IMR-90 (cell line): ENCODE results near the gene ABTB2. TPM values are rescaled to one million over a fixed set of nuclear protein-coding genes. Genes with fewer than 3 reads are reported as not detected.

Experiments used
- ATAC-seq: fragments of 200-7000 bp; cut with Tn5 transposase; 2 replicates; pipeline ENCODE4 v1.9.1; 2020; ENCODE audit warnings: low read depth, mild to moderate bottlenecking, moderate library complexity
- BruUV-seq: library from RNA; stranded (reverse); fragments of 400-500 nt; replicated peaks from 2 replicates; lab custom pipeline; 2021; lab: Mats Ljungman, UMichigan
- CTCF ChIA-PET: fragments of 300-600 bp; formaldehyde crosslinking; extraction: SDS; loops from one replicate; lab custom pipeline; 2021; ENCODE audit warnings: antibody characterized with exemption; lab: Yijun Ruan, JAX
- POLR2A ChIA-PET: fragments of 300-600 bp; sonication (Branson Sonifier 250); formaldehyde crosslinking; loops from one replicate; lab custom pipeline; 2022; ENCODE audit warnings: antibody characterized with exemption; ENCODE audit not compliant: unreplicated experiment; lab: Charles Lee
- DNase-seq: peaks from one replicate; pipeline ENCODE4 v3.0.0; 2013
- H2AFZ ChIP-seq: replicated peaks from 2 replicates; pipeline ENCODE3; 2013; ENCODE audit warnings: low read length, mild to moderate bottlenecking; ENCODE audit not compliant: poor library complexity
- H2AK5ac ChIP-seq: 2 replicates; pipeline ENCODE4 v1.6.1; 2013; ENCODE audit warnings: low read depth, low read length, inconsistent platforms
- H2AK9ac ChIP-seq: replicated peaks from 2 replicates; pipeline ENCODE3; 2013; ENCODE audit warnings: mild to moderate bottlenecking, low read depth, low read length, moderate library complexity; ENCODE audit not compliant: poor library complexity
- H2BK120ac ChIP-seq: 2 replicates; pipeline ENCODE4 v1.6.1; 2013; ENCODE audit warnings: low read depth, low read length, inconsistent platforms
- H2BK15ac ChIP-seq: 3 replicates; pipeline ENCODE4 v1.6.1; 2013; ENCODE audit warnings: low read depth, low read length, inconsistent platforms
- H2BK20ac ChIP-seq: 2 replicates; pipeline ENCODE4 v1.6.1; 2013; ENCODE audit warnings: low read depth, mild to moderate bottlenecking, inconsistent platforms, low read length, moderate library complexity
- H2BK5ac ChIP-seq: 2 replicates; pipeline ENCODE4 v1.6.1; 2013; ENCODE audit warnings: mild to moderate bottlenecking, low read depth, low read length, inconsistent platforms; ENCODE audit not compliant: poor library complexity, severe bottlenecking
- H3K14ac ChIP-seq: replicated peaks from 2 replicates; pipeline ENCODE4 v1.6.1; 2013; ENCODE audit warnings: low read depth, low read length, inconsistent platforms
- H3K18ac ChIP-seq: 2 replicates; pipeline ENCODE4 v1.6.1; 2013; ENCODE audit warnings: low read depth, low read length, control low read depth
- H3K23ac ChIP-seq: 2 replicates; pipeline ENCODE4 v1.6.1; 2013; ENCODE audit warnings: low read depth, low read length, inconsistent platforms
- H3K27ac ChIP-seq: 2 replicates; pipeline ENCODE4 v1.5.1; 2013; ENCODE audit warnings: mild to moderate bottlenecking, control low read depth, low read length; ENCODE audit not compliant: insufficient read depth
- H3K27me3 ChIP-seq: 2 replicates; pipeline ENCODE4 v1.6.1; 2013; ENCODE audit warnings: low read length; ENCODE audit not compliant: control insufficient read depth, insufficient read depth
- H3K36me3 ChIP-seq: 2 replicates; pipeline ENCODE4 v1.6.1; 2013; ENCODE audit warnings: low read length, mixed read lengths; ENCODE audit not compliant: control insufficient read depth, insufficient read depth
- H3K4ac ChIP-seq: 2 replicates; pipeline ENCODE4 v1.6.1; 2013; ENCODE audit warnings: low read depth, low read length, inconsistent platforms
- H3K4me1 ChIP-seq: 2 replicates; pipeline ENCODE4 v1.6.1; 2013; ENCODE audit warnings: low read length, mixed read lengths; ENCODE audit not compliant: control insufficient read depth, insufficient read depth
- H3K4me2 ChIP-seq: 2 replicates; pipeline ENCODE4 v1.6.1; 2013; ENCODE audit warnings: low read depth, mild to moderate bottlenecking, control low read depth, low read length, moderate library complexity
- H3K4me3 ChIP-seq: 2 replicates; pipeline ENCODE4 v1.5.1; 2013; ENCODE audit warnings: low read depth, mild to moderate bottlenecking, control low read depth, low read length, moderate library complexity; ENCODE audit not compliant: insufficient read depth
- H3K56ac ChIP-seq: 2 replicates; pipeline ENCODE4 v1.6.1; 2013; ENCODE audit warnings: low read length, inconsistent platforms; ENCODE audit not compliant: insufficient read depth; ENCODE audit errors: extremely low read depth
- H3K79me1 ChIP-seq, 2 experiments: 2 replicates each; pipeline ENCODE4 v1.6.1; 2013; ENCODE audit warnings: low read length in 2 of 2, inconsistent platforms in 1 of 2, low read depth in 1 of 2
- H3K9ac ChIP-seq: 2 replicates; pipeline ENCODE4 v1.6.1; 2013; ENCODE audit warnings: low read depth, low read length, control low read depth
- H3K9me1 ChIP-seq: 2 replicates; pipeline ENCODE4 v1.6.1; 2013; ENCODE audit warnings: low read length, inconsistent platforms; ENCODE audit not compliant: insufficient read depth
- H3K9me3 ChIP-seq: 2 replicates; pipeline ENCODE4 v1.6.1; 2013; ENCODE audit warnings: low read length; ENCODE audit not compliant: control insufficient read depth, insufficient read depth
- H4K20me1 ChIP-seq: 2 replicates; pipeline ENCODE4 v1.6.1; 2013; ENCODE audit warnings: low read length, inconsistent platforms; ENCODE audit not compliant: insufficient read depth
- H4K5ac ChIP-seq: 2 replicates; pipeline ENCODE4 v1.6.1; 2013; ENCODE audit warnings: mild to moderate bottlenecking, low read depth, low read length, control low read depth
- H4K8ac ChIP-seq, 2 experiments: 2 replicates each; pipeline ENCODE4 v1.6.1; 2013; ENCODE audit warnings: low read depth in 2 of 2, low read length in 2 of 2, control low read depth in 1 of 2, inconsistent platforms in 1 of 2
- H4K91ac ChIP-seq: 2 replicates; pipeline ENCODE4 v1.6.1; 2013; ENCODE audit warnings: low read depth, low read length, inconsistent platforms; ENCODE audit not compliant: insufficient read depth
- BHLHE40 ChIP-seq: fragments of 150-350 bp; IDR thresholded peaks from 2 replicates; pipeline ENCODE4 v1.6.1; 2016; ENCODE audit warnings: mild to moderate bottlenecking, low read depth, low read length
- CEBPB ChIP-seq: IDR thresholded peaks from 2 replicates; pipeline ENCODE4 v1.6.1; 2012; ENCODE audit warnings: low read depth, low read length, improper control_type of control experiment
- CHD1 ChIP-seq: IDR thresholded peaks from 2 replicates; pipeline ENCODE4 v1.6.1; 2012; ENCODE audit warnings: low read depth, low read length, improper control_type of control experiment
- FOS ChIP-seq: fragments of 150-350 bp; IDR thresholded peaks from 2 replicates; pipeline ENCODE4 v1.6.1; 2016; ENCODE audit warnings: low read depth, low read length
- MAZ ChIP-seq: IDR thresholded peaks from 2 replicates; pipeline ENCODE4 v1.6.1; 2012; ENCODE audit warnings: low read depth, mild to moderate bottlenecking, low read length, improper control_type of control experiment, moderate library complexity, borderline replicate concordance
- MXI1 ChIP-seq: IDR thresholded peaks from 2 replicates; pipeline ENCODE4 v1.6.1; 2012; ENCODE audit warnings: low read depth, mild to moderate bottlenecking, low read length, moderate library complexity, borderline replicate concordance
- NFE2L2 ChIP-seq: fragments of 150-350 bp; IDR thresholded peaks from 2 replicates; pipeline ENCODE4 v1.6.1; 2016; ENCODE audit warnings: low read depth, mild to moderate bottlenecking, low read length
- POLR2A ChIP-seq: IDR thresholded peaks from 2 replicates; pipeline ENCODE4 v1.6.1; 2012; ENCODE audit warnings: mild to moderate bottlenecking, low read depth, low read length
- RAD21 ChIP-seq: IDR thresholded peaks from 2 replicates; pipeline ENCODE4 v1.6.1; 2012; ENCODE audit warnings: low read length, improper control_type of control experiment
- SMC3 ChIP-seq: fragments of 150-350 bp; IDR thresholded peaks from 2 replicates; pipeline ENCODE4 v1.6.1; 2016; ENCODE audit warnings: low read depth, mild to moderate bottlenecking, antibody characterized with exemption, low read length, moderate library complexity
- WGBS, 2 experiments: methylation state at CpG; one replicate each; pipeline versions ENCODE4 v1.1.5 to v1.1.7; 2013; ENCODE audit warnings: missing lambda C conversion rate in 2 of 2; ENCODE audit not compliant: insufficient read length in 1 of 2; ENCODE audit errors: extremely low coverage in 2 of 2; 5-methylcytosine and 5-hydroxymethylcytosine counted together
- dilution Hi-C: fragments of 300-500 bp; cut with HindIII; formaldehyde crosslinking; loops from one replicate; pipeline ENCODE4 v1.14.3; 2018; ENCODE audit warnings: low sequenced_read_pairs; ENCODE audit not compliant: unreplicated experiment
- in situ Hi-C: fragments of 300-500 bp; cut with MboI; formaldehyde crosslinking; loops from 3 replicates; pipeline ENCODE4 v1.14.3; 2019; ENCODE audit warnings: low sequenced_read_pairs, inconsistent platforms, mixed read lengths
- intact Hi-C: fragments of 100-400 bp; cut with micrococcal nuclease; formaldehyde crosslinking; loops from 2 replicates; pipeline ENCODE4 v1.10.0; 2022
- polyA plus RNA-seq, 3 experiments: library from polyadenylated mRNA; depleted of rRNA; stranded (reverse); fragments of >200 nt; gene quantifications; 2 replicates each; pipeline ENCODE4 v1.2.3, GENCODE V29; 2012; ENCODE audit warnings: low replicate concordance in 1 of 3
- total RNA-seq: library from RNA; depleted of rRNA; stranded (reverse); fragments of >200 nt; gene quantifications from 2 replicates; pipeline ENCODE4 v1.2.3, GENCODE V29; 2012
- TF ChIP-seq, protein P1 (sequence below): conservative IDR thresholded peaks from 2 replicates; pipeline ENCODE4 v1.5.1; 2012; ENCODE audit warnings: mild to moderate bottlenecking, low read depth, low read length, improper control_type of control experiment
- TF ChIP-seq, protein P2 (sequence below): fragments of 150-350 bp; IDR thresholded peaks from 2 replicates; pipeline ENCODE4 v1.6.1; 2016; ENCODE audit warnings: low read depth, mild to moderate bottlenecking, low read length, moderate library complexity, borderline replicate concordance
- TF ChIP-seq, protein P3 (sequence below): fragments of 150-350 bp; IDR thresholded peaks from 2 replicates; pipeline ENCODE4 v1.6.1; 2017; ENCODE audit warnings: mild to moderate bottlenecking, antibody characterized with exemption, low read length, low read depth

Gene ABTB2
- total and polyA plus RNA-seq, 2 of the 4 experiments (the other 2 are of a cell fraction): 0.18 to 2.0 TPM

DNA sequence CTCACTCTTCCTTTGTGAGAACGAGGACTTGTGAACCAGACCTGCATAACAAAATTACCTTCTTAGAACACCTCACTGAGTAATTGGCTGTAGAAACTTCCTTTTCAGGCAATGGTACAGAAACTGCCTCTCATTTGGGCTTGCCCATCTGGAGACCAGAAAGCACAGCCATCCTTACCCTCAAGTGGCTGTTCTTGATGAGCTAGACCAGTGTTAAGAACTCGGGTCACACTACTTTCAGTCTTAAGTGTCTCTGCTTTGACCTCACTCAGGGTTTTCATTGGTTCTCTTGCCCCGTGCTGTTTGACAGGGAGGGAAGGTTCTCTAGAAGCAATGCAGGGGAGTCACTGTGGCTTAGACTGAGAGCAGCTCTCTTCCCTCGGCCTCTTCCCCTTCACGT lies 223.0 kb downstream of the ABTB2 start:
- dilution Hi-C loops: no loop called here
- Histone ChIP-seq H3K36me3 (peaks cover 70% of the 10 kb centered on the region), H2BK15ac (no peak overlapping the region), H2AK5ac (no peak overlapping the region), H3K56ac (no peak overlapping the region), H4K20me1 (no peaks in the 10 kb centered on the region; the same call in 1 of the 2 replicates), H3K4ac (no peak overlapping the region), H2AK9ac (no peak overlapping the region), H3K27me3 (no peaks in the 10 kb centered on the region), H4K91ac (no peak overlapping the region), H3K9me3 (no peaks in the 10 kb centered on the region), H3K4me2 (no peak overlapping the region), H2BK120ac (no peak overlapping the region), H3K79me1 (0 out of 4 replicates have a peak, but pooled peaks cover 4 to 8% of the 10 kb centered on the region in 2 experiments), H2AFZ (no peak overlapping the region), H3K9ac (no peak overlapping the region), H3K27ac (no peak overlapping the region), H4K5ac (no peak overlapping the region), H3K14ac (no peak overlapping the region), H3K4me3 (no peak overlapping the region), H4K8ac (no peak overlapping the region), H3K9me1 (peaks cover 7% of the 10 kb centered on the region), H2BK20ac (no peak overlapping the region), H2BK5ac (no peak overlapping the region), H3K23ac (no peak overlapping the region), H3K18ac (no peak overlapping the region), H3K4me1 (no peaks in the 10 kb centered on the region)
- 100% methylated on average over 1 of the region's 5 CpGs; no CpG with 5 or more reads in 1 of the 2 experiments for WGBS, 2 experiments
- intact Hi-C loops: no loop called here
- TF ChIP-seq, protein P1, sequence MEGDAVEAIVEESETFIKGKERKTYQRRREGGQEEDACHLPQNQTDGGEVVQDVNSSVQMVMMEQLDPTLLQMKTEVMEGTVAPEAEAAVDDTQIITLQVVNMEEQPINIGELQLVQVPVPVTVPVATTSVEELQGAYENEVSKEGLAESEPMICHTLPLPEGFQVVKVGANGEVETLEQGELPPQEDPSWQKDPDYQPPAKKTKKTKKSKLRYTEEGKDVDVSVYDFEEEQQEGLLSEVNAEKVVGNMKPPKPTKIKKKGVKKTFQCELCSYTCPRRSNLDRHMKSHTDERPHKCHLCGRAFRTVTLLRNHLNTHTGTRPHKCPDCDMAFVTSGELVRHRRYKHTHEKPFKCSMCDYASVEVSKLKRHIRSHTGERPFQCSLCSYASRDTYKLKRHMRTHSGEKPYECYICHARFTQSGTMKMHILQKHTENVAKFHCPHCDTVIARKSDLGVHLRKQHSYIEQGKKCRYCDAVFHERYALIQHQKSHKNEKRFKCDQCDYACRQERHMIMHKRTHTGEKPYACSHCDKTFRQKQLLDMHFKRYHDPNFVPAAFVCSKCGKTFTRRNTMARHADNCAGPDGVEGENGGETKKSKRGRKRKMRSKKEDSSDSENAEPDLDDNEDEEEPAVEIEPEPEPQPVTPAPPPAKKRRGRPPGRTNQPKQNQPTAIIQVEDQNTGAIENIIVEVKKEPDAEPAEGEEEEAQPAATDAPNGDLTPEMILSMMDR: no peak
- TF ChIP-seq, protein P2, sequence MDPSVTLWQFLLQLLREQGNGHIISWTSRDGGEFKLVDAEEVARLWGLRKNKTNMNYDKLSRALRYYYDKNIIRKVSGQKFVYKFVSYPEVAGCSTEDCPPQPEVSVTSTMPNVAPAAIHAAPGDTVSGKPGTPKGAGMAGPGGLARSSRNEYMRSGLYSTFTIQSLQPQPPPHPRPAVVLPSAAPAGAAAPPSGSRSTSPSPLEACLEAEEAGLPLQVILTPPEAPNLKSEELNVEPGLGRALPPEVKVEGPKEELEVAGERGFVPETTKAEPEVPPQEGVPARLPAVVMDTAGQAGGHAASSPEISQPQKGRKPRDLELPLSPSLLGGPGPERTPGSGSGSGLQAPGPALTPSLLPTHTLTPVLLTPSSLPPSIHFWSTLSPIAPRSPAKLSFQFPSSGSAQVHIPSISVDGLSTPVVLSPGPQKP: no peak
- TF ChIP-seq FOS: no peak
- TF ChIP-seq, protein P3, sequence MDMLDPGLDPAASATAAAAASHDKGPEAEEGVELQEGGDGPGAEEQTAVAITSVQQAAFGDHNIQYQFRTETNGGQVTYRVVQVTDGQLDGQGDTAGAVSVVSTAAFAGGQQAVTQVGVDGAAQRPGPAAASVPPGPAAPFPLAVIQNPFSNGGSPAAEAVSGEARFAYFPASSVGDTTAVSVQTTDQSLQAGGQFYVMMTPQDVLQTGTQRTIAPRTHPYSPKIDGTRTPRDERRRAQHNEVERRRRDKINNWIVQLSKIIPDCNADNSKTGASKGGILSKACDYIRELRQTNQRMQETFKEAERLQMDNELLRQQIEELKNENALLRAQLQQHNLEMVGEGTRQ: no peak
- TF ChIP-seq RAD21: no peak
- no peak for TF ChIP-seq MXI1
- no peak for TF ChIP-seq SMC3
- TF ChIP-seq POLR2A: no peak
- TF ChIP-seq CEBPB: no peak
- TF ChIP-seq MAZ: no peak
- no peak for TF ChIP-seq CHD1
- no peak for TF ChIP-seq NFE2L2
- TF ChIP-seq BHLHE40: no peak
- POLR2A ChIA-PET: no interaction called here
- CTCF ChIA-PET: interaction anchor here (1.4 kb wide), 1 partner anchor 16 kb away, joined by 4 read pairs; no protein-coding TSS in a partner anchor
- no TSS peak for BruUV-seq
- DNase-seq: no peak
- ATAC-seq: no peak
- in situ Hi-C loops: no loop called here
